Liver (tissue), 9 donors: ENCODE results near the gene EIF4G3. TPM values are rescaled to one million over a fixed set of nuclear protein-coding genes. Genes with fewer than 3 reads are reported as not detected.

ENCODE experiments used
- DNase-seq: peaks from one replicate; pipeline ENCODE4 v3.0.0-alpha.2; 2017; ENCODE audit warnings: low spot score
- H3K27ac ChIP-seq, 2 donors: one replicate each; pipeline ENCODE4 v1.7.0; 2013; ENCODE audit warnings: inconsistent platforms in 2 of 2, low read length in 2 of 2, control low read depth in 1 of 2, low read depth in 1 of 2, mild to moderate bottlenecking in 1 of 2
- H3K27me3 ChIP-seq, 4 donors: one replicate each; pipeline versions ENCODE4 v1.6.1 to v1.7.0; 2013; ENCODE audit warnings: low read length in 3 of 4, inconsistent platforms in 1 of 4, mild to moderate bottlenecking in 1 of 4, moderate library complexity in 1 of 4; ENCODE audit not compliant: control insufficient read depth in 4 of 4, insufficient read depth in 4 of 4
- H3K36me3 ChIP-seq, 4 donors: one replicate each; pipeline versions ENCODE4 v1.6.1 to v1.7.0; 2013; ENCODE audit warnings: low read length in 3 of 4, mild to moderate bottlenecking in 3 of 4, low read depth in 1 of 4, moderate library complexity in 1 of 4; ENCODE audit not compliant: control insufficient read depth in 4 of 4, insufficient read depth in 3 of 4
- H3K4me1 ChIP-seq, 4 donors: one replicate each; pipeline versions ENCODE4 v1.6.1 to v1.7.0; 2013; ENCODE audit warnings: low read length in 3 of 4, mild to moderate bottlenecking in 3 of 4, moderate library complexity in 1 of 4; ENCODE audit not compliant: control insufficient read depth in 4 of 4, insufficient read depth in 4 of 4
- H3K4me3 ChIP-seq, 3 donors: one replicate each; pipeline versions ENCODE4 v1.6.1 to v1.7.0; 2013; ENCODE audit warnings: low read length in 3 of 3, control low read depth in 1 of 3, low read depth in 1 of 3, mild to moderate bottlenecking in 1 of 3
- H3K9ac ChIP-seq, 2 donors: one replicate each; pipeline ENCODE4 v1.7.0; 2013; ENCODE audit warnings: low read length in 2 of 2, mild to moderate bottlenecking in 2 of 2, moderate library complexity in 2 of 2, control low read depth in 1 of 2, low read depth in 1 of 2
- H3K9me3 ChIP-seq, 4 donors: one replicate each; pipeline versions ENCODE4 v1.6.1 to v1.7.0; 2013; ENCODE audit warnings: low read length in 3 of 4; ENCODE audit not compliant: control insufficient read depth in 4 of 4
- EGR1 ChIP-seq, 2 donors: IDR thresholded peaks; 2 replicates each; pipeline ENCODE4 v1.6.1; 2016 to 2018; ENCODE audit warnings: antibody characterized with exemption in 2 of 2, low read depth in 2 of 2
- FOXA1 ChIP-seq: IDR thresholded peaks from 2 replicates; pipeline ENCODE4 v1.6.1; 2016; ENCODE audit warnings: antibody characterized with exemption
- FOXA2 ChIP-seq: IDR thresholded peaks from 2 replicates; pipeline ENCODE4 v1.6.1; 2016; ENCODE audit warnings: antibody characterized with exemption
- HNF4A ChIP-seq, 2 donors: conservative IDR thresholded peaks; 2 replicates each; pipeline ENCODE4 v1.6.1; 2016; ENCODE audit warnings: antibody characterized with exemption in 2 of 2, mild to moderate bottlenecking in 2 of 2
- HNF4G ChIP-seq: IDR thresholded peaks from 2 replicates; pipeline ENCODE4 v1.6.1; 2016; ENCODE audit warnings: antibody characterized with exemption
- JUND ChIP-seq, 2 donors: IDR thresholded peaks; 2 replicates each; pipeline ENCODE4 v1.6.1; 2016; ENCODE audit warnings: antibody characterized with exemption in 2 of 2
- RXRA ChIP-seq, 2 donors: IDR thresholded peaks; 2 replicates each; pipeline ENCODE4 v1.6.1; 2017 to 2018; ENCODE audit warnings: antibody characterized with exemption in 2 of 2, mild to moderate bottlenecking in 1 of 2
- SP1 ChIP-seq: IDR thresholded peaks from 2 replicates; pipeline ENCODE4 v1.6.1; 2018; ENCODE audit warnings: antibody characterized with exemption, mild to moderate bottlenecking
- YY1 ChIP-seq: IDR thresholded peaks from 2 replicates; pipeline ENCODE4 v1.6.1; 2016; ENCODE audit warnings: antibody characterized with exemption, mild to moderate bottlenecking
- WGBS: extraction: QIAGEN DNeasy Blood & Tissue Kit; methylation state at CpG from one replicate; pipeline ENCODE4 v1.1.7; 2013; 5-methylcytosine and 5-hydroxymethylcytosine counted together
- polyA plus RNA-seq, 2 donors: library from polyadenylated mRNA; stranded (reverse) in 1 of 2; unstranded in 1 of 2; fragments of 200-250 nt in 1 of 2; fragments of >200 nt in 1 of 2; fragmentation: Nextera tagmentation in 1 of 2; extraction: Ambion mirVana in 1 of 2; gene quantifications; one replicate each; pipeline versions ENCODE4 v1.2.1 to v1.2.3, GENCODE V29; 2013 to 2015
- total RNA-seq, 2 donors: library from RNA; depleted of rRNA; stranded (reverse); fragments of >200 nt; gene quantifications; one replicate each; pipeline ENCODE4 v1.2.3, GENCODE V29; 2014
- TF ChIP-seq, protein P1 (sequence below): fragments of 150-350 bp; IDR thresholded peaks from 2 replicates; pipeline ENCODE4 v1.5.1; 2017; ENCODE audit warnings: improper control_type of control experiment, low read depth, low read length; ENCODE audit not compliant: missing input control
- TF ChIP-seq, protein P2 (sequence below): IDR thresholded peaks from 2 replicates; pipeline ENCODE4 v1.6.1; 2016; ENCODE audit warnings: antibody characterized with exemption
- TF ChIP-seq, protein P3 (sequence below): IDR thresholded peaks from 2 replicates; pipeline ENCODE4 v1.6.1; 2016; ENCODE audit warnings: antibody characterized with exemption
- TF ChIP-seq, protein P4 (sequence below): IDR thresholded peaks from 2 replicates; pipeline ENCODE4 v1.6.1; 2016; ENCODE audit warnings: antibody characterized with exemption, mild to moderate bottlenecking
- donor health status: healthy.
- donor health status: healthy.
- donor health status: healthy.
- donor health status: healthy.
- donor health status: healthy.

Gene EIF4G3
- total and polyA plus RNA-seq, 4 donors, result 7.6 to 22.8 (median 11.7) TPM

DNA sequence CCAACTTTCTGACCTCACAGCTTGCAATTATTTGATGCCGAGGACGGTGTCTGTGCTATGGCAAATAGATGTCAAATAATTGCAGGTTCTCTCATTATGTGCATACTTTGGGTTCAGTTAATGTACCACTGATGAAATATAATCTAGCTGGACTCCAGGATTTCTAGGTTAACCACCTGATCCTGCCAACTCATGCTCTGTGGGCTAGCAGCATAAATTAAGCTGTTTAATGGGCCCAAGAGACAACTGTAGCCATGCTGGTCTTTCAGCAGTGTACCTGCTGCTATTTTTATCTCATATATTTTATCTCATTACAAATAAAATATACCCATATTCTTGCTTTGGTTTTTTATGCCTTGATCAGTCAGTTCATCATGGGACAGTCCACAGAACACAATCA is 346.3 kb downstream of the EIF4G3 start (continued):
- TF ChIP-seq, protein P1, sequence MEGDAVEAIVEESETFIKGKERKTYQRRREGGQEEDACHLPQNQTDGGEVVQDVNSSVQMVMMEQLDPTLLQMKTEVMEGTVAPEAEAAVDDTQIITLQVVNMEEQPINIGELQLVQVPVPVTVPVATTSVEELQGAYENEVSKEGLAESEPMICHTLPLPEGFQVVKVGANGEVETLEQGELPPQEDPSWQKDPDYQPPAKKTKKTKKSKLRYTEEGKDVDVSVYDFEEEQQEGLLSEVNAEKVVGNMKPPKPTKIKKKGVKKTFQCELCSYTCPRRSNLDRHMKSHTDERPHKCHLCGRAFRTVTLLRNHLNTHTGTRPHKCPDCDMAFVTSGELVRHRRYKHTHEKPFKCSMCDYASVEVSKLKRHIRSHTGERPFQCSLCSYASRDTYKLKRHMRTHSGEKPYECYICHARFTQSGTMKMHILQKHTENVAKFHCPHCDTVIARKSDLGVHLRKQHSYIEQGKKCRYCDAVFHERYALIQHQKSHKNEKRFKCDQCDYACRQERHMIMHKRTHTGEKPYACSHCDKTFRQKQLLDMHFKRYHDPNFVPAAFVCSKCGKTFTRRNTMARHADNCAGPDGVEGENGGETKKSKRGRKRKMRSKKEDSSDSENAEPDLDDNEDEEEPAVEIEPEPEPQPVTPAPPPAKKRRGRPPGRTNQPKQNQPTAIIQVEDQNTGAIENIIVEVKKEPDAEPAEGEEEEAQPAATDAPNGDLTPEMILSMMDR, result no peak
- TF ChIP-seq HNF4G (no peak), FOXA1 (no peak), SP1 (no peak)
- TF ChIP-seq, protein P2, sequence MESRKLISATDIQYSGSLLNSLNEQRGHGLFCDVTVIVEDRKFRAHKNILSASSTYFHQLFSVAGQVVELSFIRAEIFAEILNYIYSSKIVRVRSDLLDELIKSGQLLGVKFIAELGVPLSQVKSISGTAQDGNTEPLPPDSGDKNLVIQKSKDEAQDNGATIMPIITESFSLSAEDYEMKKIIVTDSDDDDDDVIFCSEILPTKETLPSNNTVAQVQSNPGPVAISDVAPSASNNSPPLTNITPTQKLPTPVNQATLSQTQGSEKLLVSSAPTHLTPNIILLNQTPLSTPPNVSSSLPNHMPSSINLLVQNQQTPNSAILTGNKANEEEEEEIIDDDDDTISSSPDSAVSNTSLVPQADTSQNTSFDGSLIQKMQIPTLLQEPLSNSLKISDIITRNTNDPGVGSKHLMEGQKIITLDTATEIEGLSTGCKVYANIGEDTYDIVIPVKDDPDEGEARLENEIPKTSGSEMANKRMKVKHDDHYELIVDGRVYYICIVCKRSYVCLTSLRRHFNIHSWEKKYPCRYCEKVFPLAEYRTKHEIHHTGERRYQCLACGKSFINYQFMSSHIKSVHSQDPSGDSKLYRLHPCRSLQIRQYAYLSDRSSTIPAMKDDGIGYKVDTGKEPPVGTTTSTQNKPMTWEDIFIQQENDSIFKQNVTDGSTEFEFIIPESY, result no peak

DNA sequence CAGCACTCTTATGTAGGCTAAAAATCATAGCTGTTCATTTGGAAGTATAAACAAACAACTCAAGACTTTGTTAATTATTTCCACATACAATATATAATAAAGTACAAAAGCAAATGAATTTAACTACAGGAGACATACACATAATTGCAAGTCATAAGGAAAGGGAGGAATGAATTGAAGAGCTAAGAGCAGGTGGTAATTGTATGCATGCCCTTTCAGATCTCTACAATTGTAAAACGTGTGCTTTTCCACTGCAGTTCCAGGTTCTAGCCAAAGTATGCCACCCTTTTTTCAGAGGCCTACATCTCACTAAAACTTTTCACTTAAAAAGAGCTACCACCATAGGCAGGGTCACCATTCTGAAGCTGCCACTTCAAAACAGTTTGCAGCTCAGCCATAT is 346.8 kb downstream of the EIF4G3 start:
- Histone ChIP-seq H3K4me1 (no peaks in the 10 kb centered on the region), H3K27me3 (no peaks in the 10 kb centered on the region), H3K9me3 (no peaks in the 10 kb centered on the region), H3K9ac (no peak overlapping the region), H3K36me3 (peaks cover 2 to 7% (median 6%) of the 10 kb centered on the region in 4 donors), H3K27ac (no peak overlapping the region), H3K4me3 (no peak overlapping the region)
- TF ChIP-seq JUND (IDR thresholded peaks at IDR 0.05) (no peak), RXRA (IDR thresholded peaks at IDR 0.05) (no peak), FOXA2 (no peak), HNF4G (no peak), YY1 (no peak), HNF4A (conservative IDR thresholded peaks at IDR 0.05) (no peak), SP1 (no peak), EGR1 (IDR thresholded peaks at IDR 0.05; ENCODE audit: low read depth in 2 of 2) (no peak)
- TF ChIP-seq, protein P3, sequence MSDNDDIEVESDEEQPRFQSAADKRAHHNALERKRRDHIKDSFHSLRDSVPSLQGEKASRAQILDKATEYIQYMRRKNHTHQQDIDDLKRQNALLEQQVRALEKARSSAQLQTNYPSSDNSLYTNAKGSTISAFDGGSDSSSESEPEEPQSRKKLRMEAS, result no peak
- TF ChIP-seq, protein P4, sequence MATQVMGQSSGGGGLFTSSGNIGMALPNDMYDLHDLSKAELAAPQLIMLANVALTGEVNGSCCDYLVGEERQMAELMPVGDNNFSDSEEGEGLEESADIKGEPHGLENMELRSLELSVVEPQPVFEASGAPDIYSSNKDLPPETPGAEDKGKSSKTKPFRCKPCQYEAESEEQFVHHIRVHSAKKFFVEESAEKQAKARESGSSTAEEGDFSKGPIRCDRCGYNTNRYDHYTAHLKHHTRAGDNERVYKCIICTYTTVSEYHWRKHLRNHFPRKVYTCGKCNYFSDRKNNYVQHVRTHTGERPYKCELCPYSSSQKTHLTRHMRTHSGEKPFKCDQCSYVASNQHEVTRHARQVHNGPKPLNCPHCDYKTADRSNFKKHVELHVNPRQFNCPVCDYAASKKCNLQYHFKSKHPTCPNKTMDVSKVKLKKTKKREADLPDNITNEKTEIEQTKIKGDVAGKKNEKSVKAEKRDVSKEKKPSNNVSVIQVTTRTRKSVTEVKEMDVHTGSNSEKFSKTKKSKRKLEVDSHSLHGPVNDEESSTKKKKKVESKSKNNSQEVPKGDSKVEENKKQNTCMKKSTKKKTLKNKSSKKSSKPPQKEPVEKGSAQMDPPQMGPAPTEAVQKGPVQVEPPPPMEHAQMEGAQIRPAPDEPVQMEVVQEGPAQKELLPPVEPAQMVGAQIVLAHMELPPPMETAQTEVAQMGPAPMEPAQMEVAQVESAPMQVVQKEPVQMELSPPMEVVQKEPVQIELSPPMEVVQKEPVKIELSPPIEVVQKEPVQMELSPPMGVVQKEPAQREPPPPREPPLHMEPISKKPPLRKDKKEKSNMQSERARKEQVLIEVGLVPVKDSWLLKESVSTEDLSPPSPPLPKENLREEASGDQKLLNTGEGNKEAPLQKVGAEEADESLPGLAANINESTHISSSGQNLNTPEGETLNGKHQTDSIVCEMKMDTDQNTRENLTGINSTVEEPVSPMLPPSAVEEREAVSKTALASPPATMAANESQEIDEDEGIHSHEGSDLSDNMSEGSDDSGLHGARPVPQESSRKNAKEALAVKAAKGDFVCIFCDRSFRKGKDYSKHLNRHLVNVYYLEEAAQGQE, result no peak
- DNase-seq, result no peak
- 90% methylated on average over 1 of the region's 1 CpG for WGBS

DNA sequence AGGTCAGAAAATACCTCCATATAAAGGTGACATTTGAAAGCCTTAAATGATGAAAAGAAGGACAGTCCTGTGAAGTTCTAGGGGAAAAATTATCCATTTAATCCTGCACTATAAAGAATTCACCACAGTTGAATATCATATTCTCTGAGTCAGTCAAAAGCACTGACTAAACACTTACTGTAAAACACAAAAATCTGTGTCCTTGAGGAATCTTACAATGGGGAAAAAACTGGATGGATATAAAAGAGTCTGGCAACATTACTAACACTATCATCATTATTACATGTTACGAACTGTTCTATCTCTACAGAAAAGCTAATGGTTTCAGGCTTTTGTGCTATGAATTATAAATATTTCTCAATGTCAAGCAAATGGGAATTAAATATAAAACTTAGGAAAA is 347.2 kb downstream of the EIF4G3 start:
- H3K4me3 ChIP-seq, result no peak overlapping the region
- no peak for DNase-seq
- H3K27ac ChIP-seq, result no peak overlapping the region
- TF ChIP-seq, protein P2, result no peak
- TF ChIP-seq HNF4A (conservative IDR thresholded peaks at IDR 0.05), result no peak
- H3K4me1 ChIP-seq, result no peaks in the 10 kb centered on the region
- no peaks in the 10 kb centered on the region for H3K27me3 ChIP-seq
- H3K9ac ChIP-seq, result no peak overlapping the region
- 94% methylated on average over 1 of the region's 1 CpG for WGBS
- H3K36me3 ChIP-seq, result peaks cover 2 to 9% (median 7%) of the 10 kb centered on the region in 4 donors
- H3K9me3 ChIP-seq, result no peaks in the 10 kb centered on the region
